GM19023 (cell line): ENCODE measurements around the gene FGF6.

Experiments
- ATAC-seq: cut with Tn5 transposase; IDR thresholded peaks from one replicate; pipeline ENCODE4 v1.9.1; 2021; ENCODE audit warnings: mild to moderate bottlenecking, moderate library complexity; ENCODE audit not compliant: unreplicated experiment

The FGF6 gene

GRCh38 chr12:4448371-4448940 lies 2.8 kb upstream of the FGF6 start:
- no peak for ATAC-seq

GRCh38 chr12:4447151-4447550 lies 1.5 kb upstream of the FGF6 start:
- ATAC-seq, result no peak

- no peak for ATAC-seq
Observed at GRCh38 chr12:4446335-4446734, 720 bp upstream of the FGF6 start.

- no peak for ATAC-seq
Observed at GRCh38 chr12:4444031-4444430, 1.6 kb downstream of the FGF6 start.

- no peak for ATAC-seq
Observed at GRCh38 chr12:4443616-4444015, 2.0 kb downstream of the FGF6 start.

- no peak for ATAC-seq
Observed at GRCh38 chr12:4441355-4442335, 4.0 kb downstream of the FGF6 start.

- no peak for ATAC-seq
Observed at GRCh38 chr12:4440187-4440941, 5.3 kb downstream of the FGF6 start.

- no peak for ATAC-seq
Observed at GRCh38 chr12:4439736-4440135, 5.9 kb downstream of the FGF6 start.

- ATAC-seq, result no peak
Observed at GRCh38 chr12:4438834-4439596, 6.6 kb downstream of the FGF6 start.

GRCh38 chr12:4435537-4435936 lies 10.1 kb downstream of the FGF6 start:
- ATAC-seq, result no peak

- ATAC-seq, result no peak
Observed at GRCh38 chr12:4434706-4435425, 10.7 kb downstream of the FGF6 start.

GRCh38 chr12:4434301-4434700 lies 11.3 kb downstream of the FGF6 start:
- ATAC-seq, result no peak

GRCh38 chr12:4433745-4434058 lies 11.9 kb downstream of the FGF6 start:
- no peak for ATAC-seq

- ATAC-seq, result no peak
Observed at GRCh38 chr12:4432878-4433744, 12.5 kb downstream of the FGF6 start.

- ATAC-seq, result no peak
Observed at GRCh38 chr12:4431866-4432265, 13.7 kb downstream of the FGF6 start.

- no peak for ATAC-seq
Observed at GRCh38 chr12:4431436-4431835, 14.2 kb downstream of the FGF6 start.

GRCh38 chr12:4424422-4424821 lies 21.2 kb downstream of the FGF6 start:
- ATAC-seq, result no peak

- ATAC-seq, result no peak
Observed at GRCh38 chr12:4423528-4424195, 22.0 kb downstream of the FGF6 start.

- no peak for ATAC-seq
Observed at GRCh38 chr12:4422985-4423384, 22.6 kb downstream of the FGF6 start.
